Activated effector memory CD4-positive, alpha-beta T cell treated with anti-CD3 and anti-CD28 coated beads, Interleukin-2, amount 50 U/mL, for 16 hours (primary cell): ENCODE measurements around the gene SIRT6.
"Not testable (repeated sequence)": the region's sequence is repeated elsewhere in the genome, so short reads cannot be mapped to it uniquely, and the experiment has no call there.

Experiments used
- DNase-seq: peaks from one replicate; pipeline ENCODE4 v3.0.0-alpha.2; 2020

SIRT6 gene

DNA sequence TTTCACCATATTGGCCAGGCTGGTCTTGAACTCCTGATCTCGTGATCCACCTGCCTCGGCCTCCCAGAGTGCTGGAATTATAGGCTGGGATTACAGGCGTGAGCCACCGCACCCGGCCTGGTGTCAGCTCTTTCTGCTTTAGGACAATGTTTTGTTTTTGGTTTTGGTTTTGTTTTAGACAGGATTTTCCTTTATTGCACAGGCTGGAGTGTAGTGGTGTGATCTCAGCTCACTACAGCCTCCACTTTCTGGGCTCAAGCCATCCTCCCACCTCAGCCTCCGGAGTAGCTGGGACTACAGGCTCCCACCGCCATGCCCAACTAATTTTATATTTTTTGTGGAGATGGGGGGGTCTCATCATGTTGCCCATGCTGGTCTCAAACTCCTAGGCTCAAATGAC lies 53.3 kb downstream of the SIRT6 start:
- not testable (repeated sequence) for DNase-seq

DNA sequence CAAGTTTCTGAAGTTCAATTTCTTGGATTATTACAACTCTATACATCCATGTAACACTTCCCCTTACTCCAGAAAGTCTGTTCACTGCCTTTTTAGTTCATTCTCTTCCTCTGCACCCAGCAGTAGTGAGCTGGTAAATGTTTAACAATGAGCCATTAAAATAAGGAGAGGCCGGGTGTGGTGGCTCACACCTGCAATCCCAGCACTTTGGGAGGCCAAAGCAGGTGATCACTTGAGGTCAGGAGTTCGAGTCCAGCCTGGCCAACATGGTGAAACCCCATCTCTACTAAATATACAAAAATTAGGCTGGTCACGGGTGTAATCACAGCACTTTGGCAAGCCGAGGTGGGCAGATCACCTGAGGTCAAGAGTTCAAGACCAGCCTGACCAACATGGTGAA lies 55.0 kb downstream of the SIRT6 start:
- DNase-seq, result not testable (repeated sequence)

DNA sequence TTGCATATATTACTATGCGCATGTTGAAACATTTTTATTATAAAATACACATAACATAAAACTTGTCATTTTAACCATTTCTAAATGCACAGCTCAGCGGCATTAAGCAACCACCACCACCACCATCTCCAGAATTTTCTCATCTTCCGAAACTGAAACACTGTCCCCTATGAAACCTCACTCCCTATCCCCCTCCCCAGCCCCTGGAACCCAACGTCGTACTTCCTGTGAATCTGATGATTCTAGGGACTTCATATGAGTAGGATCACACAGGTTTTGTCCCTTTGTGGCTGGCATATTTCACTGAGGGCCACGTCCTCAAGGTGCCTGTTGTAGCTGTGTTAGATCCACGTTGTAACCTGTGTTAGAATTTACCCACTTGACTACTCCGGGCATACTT lies 57.7 kb downstream of the SIRT6 start:
- no peak for DNase-seq
